A673 (cell line): ENCODE measurements around the gene HSPG2. TPM values are rescaled to one million over a fixed set of nuclear protein-coding genes. Genes with fewer than 3 reads are reported as not detected.

Experiments used
- BruUV-seq: library from RNA; stranded (reverse); fragments of 400-500 nt; replicated peaks from 2 replicates; lab custom pipeline; 2021; lab: Mats Ljungman, UMichigan
- CTCF ChIA-PET: fragments of 300-600 bp; sonication (Branson Sonifier 250); formaldehyde crosslinking; loops from one replicate; lab custom pipeline; 2022; ENCODE audit warnings: antibody characterized with exemption; lab: Charles Lee
- POLR2A ChIA-PET: fragments of 300-600 bp; sonication (Branson Sonifier 250); formaldehyde crosslinking; loops from one replicate; lab custom pipeline; 2022; ENCODE audit warnings: antibody characterized with exemption; ENCODE audit not compliant: low non-redundant PET; lab: Charles Lee
- DNase-seq: peaks from one replicate; pipeline ENCODE4 v3.0.0-alpha.2; 2015; ENCODE audit warnings: low spot score
- H3K27ac ChIP-seq: fragments of 200-600 bp; sonication (generic); 2 replicates; pipeline ENCODE4 v1.5.1; 2016; ENCODE audit warnings: mixed run types, low read depth, mild to moderate bottlenecking, mixed read lengths, antibody characterized with exemption, low read length; ENCODE audit not compliant: poor library complexity, severe bottlenecking
- H3K27me3 ChIP-seq: fragments of 200-600 bp; sonication (generic); replicated peaks from 2 replicates; pipeline ENCODE4 v1.6.1; 2017; ENCODE audit warnings: mixed run types, low read depth, mild to moderate bottlenecking, mixed read lengths, antibody characterized with exemption, low read length; ENCODE audit not compliant: insufficient read depth, poor library complexity
- H3K36me3 ChIP-seq: fragments of 200-600 bp; sonication (generic); 2 replicates; pipeline ENCODE4 v1.6.1; 2016; ENCODE audit warnings: mixed run types, mild to moderate bottlenecking, mixed read lengths, antibody characterized with exemption, low read length; ENCODE audit not compliant: insufficient read depth, poor library complexity, severe bottlenecking
- H3K4me1 ChIP-seq: fragments of 200-600 bp; sonication (generic); 2 replicates; pipeline ENCODE4 v1.6.1; 2017; ENCODE audit warnings: mixed run types, mild to moderate bottlenecking, mixed read lengths, antibody characterized with exemption, low read length; ENCODE audit not compliant: insufficient read depth, poor library complexity, severe bottlenecking
- H3K4me3 ChIP-seq: fragments of 200-600 bp; sonication (generic); 2 replicates; pipeline ENCODE4 v1.5.1; 2016; ENCODE audit warnings: low read depth, mixed run types, mild to moderate bottlenecking, mixed read lengths, low read length; ENCODE audit not compliant: poor library complexity, severe bottlenecking
- H3K9me3 ChIP-seq: fragments of 200-600 bp; sonication (generic); 2 replicates; pipeline ENCODE4 v1.6.1; 2016; ENCODE audit warnings: mixed run types, low read depth, mild to moderate bottlenecking, mixed read lengths, antibody characterized with exemption, low read length; ENCODE audit not compliant: poor library complexity, severe bottlenecking
- EZH2 ChIP-seq: fragments of 200-600 bp; sonication (generic); IDR thresholded peaks from 2 replicates; pipeline ENCODE4 v1.6.1; 2017; ENCODE audit warnings: borderline replicate concordance, low read depth, mild to moderate bottlenecking, mixed read lengths, antibody characterized with exemption, low read length; ENCODE audit not compliant: poor library complexity, severe bottlenecking
- intact Hi-C: fragments of 100-400 bp; cut with micrococcal nuclease; formaldehyde crosslinking; loops from one replicate; pipeline ENCODE4 v1.10.0; 2022; ENCODE audit not compliant: unreplicated experiment
- total RNA-seq: library from RNA; stranded (reverse); gene quantifications from 2 replicates; pipeline ENCODE4 v1.2.3, GENCODE V29; 2021
- TF ChIP-seq, protein P1 (sequence below): fragments of 300-800, 200-600 bp; sonication (generic); conservative IDR thresholded peaks from 2 replicates; pipeline ENCODE4 v1.5.1; 2017; ENCODE audit warnings: low read depth, mild to moderate bottlenecking, antibody characterized with exemption, low read length, moderate library complexity, mixed read lengths

HSPG2 gene
- total RNA-seq, 1 experiment from 2014 or later, result 10.4 TPM

DNA sequence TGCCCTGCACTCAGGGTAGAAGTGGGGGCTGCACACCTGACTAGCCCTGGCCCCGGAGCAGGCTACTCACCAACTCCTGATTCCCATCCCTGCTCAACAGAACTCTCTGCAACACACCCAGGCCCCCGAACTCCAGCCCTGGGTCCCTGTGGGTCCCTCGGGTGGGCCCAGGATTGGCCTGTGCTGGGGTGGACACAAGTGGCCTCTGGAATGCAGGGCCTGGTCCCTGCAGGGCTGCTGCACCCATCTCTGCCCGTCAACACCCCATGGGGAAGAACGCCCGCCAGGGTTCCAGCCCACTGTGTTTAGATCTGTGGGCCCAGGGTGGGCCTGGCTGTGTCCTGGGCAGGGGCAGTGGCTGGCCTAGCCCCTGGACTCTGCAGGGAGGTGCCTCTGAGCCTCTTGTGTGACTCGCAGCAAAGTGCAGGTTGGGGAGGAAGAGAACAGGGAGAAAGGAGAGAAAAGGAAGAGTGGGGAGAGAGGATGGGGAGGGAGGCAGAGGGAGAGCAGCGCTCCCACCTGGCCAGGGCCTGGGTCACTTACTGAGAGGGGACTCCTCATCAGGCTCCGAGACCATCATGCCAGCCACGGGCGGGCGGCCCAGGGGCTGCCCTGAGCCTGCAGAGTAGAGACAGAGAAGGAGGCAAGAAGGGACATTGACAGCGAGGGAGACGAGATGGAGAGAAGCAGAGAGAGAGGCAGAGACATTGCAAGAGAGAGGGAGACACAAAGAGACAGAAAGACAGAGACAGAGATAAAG, 43.9 kb downstream of the HSPG2 start:
- Histone ChIP-seq H3K27me3 (no peaks in the 10 kb centered on the region), H3K9me3 (no peaks in the 10 kb centered on the region), H3K36me3 (no peaks in the 10 kb centered on the region), H3K4me1 (no peaks in the 10 kb centered on the region), H3K27ac (no peak overlapping the region), H3K4me3 (no peak overlapping the region)
- CTCF ChIA-PET, result no interaction called here
- POLR2A ChIA-PET, result no interaction called here
- no peak for DNase-seq
- BruUV-seq, result no TSS peak
- no peak for TF ChIP-seq EZH2
- TF ChIP-seq, protein P1, sequence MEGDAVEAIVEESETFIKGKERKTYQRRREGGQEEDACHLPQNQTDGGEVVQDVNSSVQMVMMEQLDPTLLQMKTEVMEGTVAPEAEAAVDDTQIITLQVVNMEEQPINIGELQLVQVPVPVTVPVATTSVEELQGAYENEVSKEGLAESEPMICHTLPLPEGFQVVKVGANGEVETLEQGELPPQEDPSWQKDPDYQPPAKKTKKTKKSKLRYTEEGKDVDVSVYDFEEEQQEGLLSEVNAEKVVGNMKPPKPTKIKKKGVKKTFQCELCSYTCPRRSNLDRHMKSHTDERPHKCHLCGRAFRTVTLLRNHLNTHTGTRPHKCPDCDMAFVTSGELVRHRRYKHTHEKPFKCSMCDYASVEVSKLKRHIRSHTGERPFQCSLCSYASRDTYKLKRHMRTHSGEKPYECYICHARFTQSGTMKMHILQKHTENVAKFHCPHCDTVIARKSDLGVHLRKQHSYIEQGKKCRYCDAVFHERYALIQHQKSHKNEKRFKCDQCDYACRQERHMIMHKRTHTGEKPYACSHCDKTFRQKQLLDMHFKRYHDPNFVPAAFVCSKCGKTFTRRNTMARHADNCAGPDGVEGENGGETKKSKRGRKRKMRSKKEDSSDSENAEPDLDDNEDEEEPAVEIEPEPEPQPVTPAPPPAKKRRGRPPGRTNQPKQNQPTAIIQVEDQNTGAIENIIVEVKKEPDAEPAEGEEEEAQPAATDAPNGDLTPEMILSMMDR, result no peak
- intact Hi-C loops, result no loop called here

DNA sequence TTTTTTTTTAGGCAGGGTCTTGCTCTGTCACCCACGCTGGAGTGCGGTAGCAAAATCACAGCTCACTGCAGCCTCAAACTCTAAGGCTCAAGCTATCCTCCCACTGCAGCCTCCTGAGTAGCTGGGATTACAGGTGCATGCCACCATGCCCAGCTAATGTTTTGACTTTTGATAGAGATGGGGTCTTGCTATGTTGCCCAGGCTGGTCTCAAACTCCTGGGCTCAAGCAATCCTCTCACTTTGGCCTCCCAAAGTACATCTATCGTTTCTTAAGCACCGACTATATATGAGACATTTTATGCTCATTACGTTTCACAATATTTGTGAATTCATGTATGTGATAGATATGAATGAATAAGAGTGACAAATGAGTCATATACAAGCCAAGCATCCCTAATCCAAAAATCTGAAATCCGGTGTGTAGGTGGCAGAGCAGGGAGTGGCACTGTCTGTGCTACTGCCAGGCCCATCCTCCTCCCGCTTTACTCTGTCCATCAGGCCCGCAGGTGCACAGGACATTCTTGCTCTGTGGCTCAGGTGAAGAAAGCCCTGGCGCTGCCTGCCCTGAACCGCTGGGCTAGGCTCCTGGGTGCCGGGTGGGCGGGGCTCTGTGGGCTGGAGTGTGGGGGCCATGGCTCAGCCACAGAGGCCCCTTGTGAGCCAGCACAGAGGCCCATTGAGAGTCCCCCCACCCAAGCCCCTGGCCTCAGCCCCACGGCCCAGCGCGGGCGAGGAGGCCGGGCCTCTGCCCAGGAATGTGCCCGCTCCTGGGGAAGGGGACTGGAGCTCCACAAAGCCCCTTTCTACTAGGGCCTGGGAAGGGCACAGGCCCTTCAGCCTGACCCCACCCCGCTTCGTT, 45.3 kb downstream of the HSPG2 start:
- POLR2A ChIA-PET, result no interaction called here
- Histone ChIP-seq H3K27me3 (no peaks in the 10 kb centered on the region), H3K4me3 (no peak overlapping the region), H3K36me3 (no peaks in the 10 kb centered on the region), H3K4me1 (no peaks in the 10 kb centered on the region), H3K9me3 (no peaks in the 10 kb centered on the region), H3K27ac (no peak overlapping the region)
- no peak for DNase-seq
- no TSS peak for BruUV-seq
- no peak for TF ChIP-seq EZH2
- TF ChIP-seq, protein P1, result no peak
- intact Hi-C loops, result no loop called here
- CTCF ChIA-PET, result no interaction called here

DNA sequence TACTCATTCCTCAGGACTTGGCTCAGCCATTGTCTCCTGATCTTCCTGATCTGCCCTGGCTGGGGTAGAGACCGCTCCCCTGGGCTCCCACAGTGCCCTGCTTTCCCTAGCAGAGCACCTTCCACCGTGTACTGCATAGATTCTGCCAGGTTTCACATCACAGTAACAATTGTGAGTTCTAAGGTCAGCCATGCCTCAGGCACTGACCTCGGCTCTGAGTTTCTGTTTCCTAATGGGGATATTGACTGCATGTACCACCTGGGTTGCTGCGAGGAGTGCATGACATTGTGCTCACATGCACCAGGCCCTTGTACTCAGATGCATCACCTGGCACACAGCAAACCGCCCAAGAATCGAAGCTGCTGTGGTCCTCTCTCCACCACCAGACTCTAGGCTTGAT, 46.0 kb downstream of the HSPG2 start:
- intact Hi-C loops, result no loop called here
- POLR2A ChIA-PET, result no interaction called here
- DNase-seq, result no peak
- Histone ChIP-seq H3K9me3 (no peaks in the 10 kb centered on the region), H3K4me1 (no peaks in the 10 kb centered on the region), H3K36me3 (no peaks in the 10 kb centered on the region), H3K27ac (no peak overlapping the region), H3K4me3 (no peak overlapping the region), H3K27me3 (no peaks in the 10 kb centered on the region)
- BruUV-seq, result no TSS peak
- CTCF ChIA-PET, result no interaction called here
- TF ChIP-seq EZH2, result no peak
- TF ChIP-seq, protein P1, result no peak
